ENCODE results near the gene EPRS1.
"Not testable (repeated sequence)": the region's sequence is repeated elsewhere in the genome, so short reads cannot be mapped to it uniquely, and the experiment has no call there.

The EPRS1 gene

GRCh38 chr1:220037810-220038209 lies 8.5 kb downstream of the EPRS1 start:
- DNase-seq, result not testable (repeated sequence)

GRCh38 chr1:220032911-220033310 lies 13.4 kb downstream of the EPRS1 start:
- DNase-seq, result no peak

GRCh38 chr1:220031287-220031686 lies 15.0 kb downstream of the EPRS1 start:
- DNase-seq, result no peak

GRCh38 chr1:220028346-220028895 lies 17.9 kb downstream of the EPRS1 start:
- no peak for DNase-seq

- DNase-seq, result no peak
These were observed 27.2 kb downstream of the EPRS1 start for GRCh38 chr1:220019071-220019470.

GRCh38 chr1:220013497-220013896 lies 32.8 kb downstream of the EPRS1 start:
- DNase-seq, result no peak

GRCh38 chr1:220012259-220012658 lies 34.0 kb downstream of the EPRS1 start:
- no peak for DNase-seq

- DNase-seq, result no peak
These were observed 34.7 kb downstream of the EPRS1 start for GRCh38 chr1:220011620-220012019.

GRCh38 chr1:220007438-220007837 lies 38.9 kb downstream of the EPRS1 start:
- no peak for DNase-seq

GRCh38 chr1:220005489-220005888 lies 40.8 kb downstream of the EPRS1 start:
- no peak for DNase-seq

GRCh38 chr1:220003610-220004299 lies 42.5 kb downstream of the EPRS1 start:
- no peak for DNase-seq

GRCh38 chr1:220003015-220003414 lies 43.3 kb downstream of the EPRS1 start:
- DNase-seq, result no peak

GRCh38 chr1:220001095-220001501 lies 45.2 kb downstream of the EPRS1 start:
- no peak for DNase-seq

GRCh38 chr1:219999821-220000220 lies 46.5 kb downstream of the EPRS1 start:
- no peak for DNase-seq
